Measurements from ENCODE around the gene NDUFS4.
"Not testable (repeated sequence)": the region's sequence is repeated elsewhere in the genome, so short reads cannot be mapped to it uniquely, and the experiment has no call there.

NDUFS4 gene

DNA sequence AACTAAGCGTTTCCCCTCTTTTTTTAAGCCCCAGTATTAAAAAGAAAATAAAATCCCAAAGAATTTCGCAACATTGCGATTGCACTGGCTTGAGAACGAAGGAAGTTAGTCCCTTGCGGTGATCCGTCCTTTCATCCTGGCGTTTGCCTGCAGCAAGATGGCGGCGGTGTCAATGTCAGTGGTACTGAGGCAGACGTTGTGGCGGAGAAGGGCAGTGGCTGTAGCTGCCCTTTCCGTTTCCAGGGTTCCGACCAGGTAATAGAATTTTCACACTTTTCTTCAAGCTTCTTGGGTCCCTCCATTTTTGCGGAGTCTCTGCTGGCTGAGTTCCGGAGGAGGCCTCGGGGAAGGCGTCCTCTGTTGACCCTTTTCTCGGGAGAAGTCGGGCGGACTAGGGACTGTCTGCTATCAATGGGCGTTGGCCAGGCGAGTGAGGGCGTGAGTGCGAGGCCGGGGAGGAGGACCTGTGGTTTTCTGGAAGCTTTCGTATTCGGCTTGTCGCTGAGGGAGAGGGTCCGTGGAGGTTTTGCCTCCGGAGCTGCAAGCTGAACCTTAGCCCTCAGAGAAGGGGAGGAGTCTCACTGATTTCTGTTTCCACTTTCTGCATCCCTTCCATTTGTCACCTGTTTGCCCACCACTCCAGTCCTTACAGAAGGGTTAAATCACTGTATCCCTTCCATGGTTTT lies at the start of gene NDUFS4:
NDUFS4 (plus strand) TSS at position 134 of the 686 bp plus-strand sequence; CDS start at position 158, 24 bp downstream.
- Histone ChIP-seq H3K4me3 (ENCODE audit: low read depth, low read length) (peak within 1 kb of the TSS; percentile 83), H3K79me2 (ENCODE audit: control insufficient read depth, insufficient read depth, low read length, unreplicated experiment) (peaks cover 47% of the 10 kb centered on the region), H3K4me1 (ENCODE audit: control insufficient read depth, insufficient read depth, low read length, unreplicated experiment) (no peaks in the 10 kb centered on the region), H3K27ac (ENCODE audit: low read depth, low read length) (peak within 1 kb of the TSS; percentile 40), H3K27me3 (ENCODE audit: insufficient read depth, low read length) (no peaks in the 10 kb centered on the region), H2AFZ (ENCODE audit: low read length, unreplicated experiment) (peak within 1 kb of the TSS; percentile 100), H3K36me3 (ENCODE audit: insufficient read depth, low read length) (no peaks in the 10 kb centered on the region)

DNA sequence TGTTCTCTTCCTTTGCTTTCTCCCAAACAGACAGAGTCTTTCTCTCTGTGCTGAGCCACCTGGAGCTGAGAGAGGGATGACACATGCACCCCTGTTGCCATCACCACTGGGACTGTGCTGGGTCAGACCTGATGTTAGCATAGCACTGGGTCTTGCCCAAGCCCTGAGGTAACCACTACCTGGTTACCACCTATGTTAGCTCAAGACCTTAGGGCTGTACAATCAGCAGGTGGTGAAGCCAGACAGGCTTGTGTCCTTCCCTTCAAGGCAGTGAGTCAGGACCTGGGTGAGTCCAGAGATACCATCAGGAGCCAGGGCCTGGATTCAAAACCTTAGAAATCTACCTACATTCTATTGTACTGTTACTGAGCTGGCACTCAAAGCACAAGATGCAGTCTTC lies 47.9 kb upstream of the NDUFS4 start:
- Histone ChIP-seq H3K36me3 (ENCODE audit: insufficient read depth, low read length) (no peaks in the 10 kb centered on the region), H3K4me3 (ENCODE audit: low read depth, low read length) (no peak overlapping the region), H2AFZ (ENCODE audit: low read length, unreplicated experiment) (no peak overlapping the region), H3K4me1 (ENCODE audit: control insufficient read depth, insufficient read depth, low read length, unreplicated experiment) (no peaks in the 10 kb centered on the region), H3K79me2 (ENCODE audit: control insufficient read depth, insufficient read depth, low read length, unreplicated experiment) (no peaks in the 10 kb centered on the region), H3K27ac (ENCODE audit: low read depth, low read length) (no peak overlapping the region), H3K27me3 (ENCODE audit: insufficient read depth, low read length) (no peaks in the 10 kb centered on the region)

DNA sequence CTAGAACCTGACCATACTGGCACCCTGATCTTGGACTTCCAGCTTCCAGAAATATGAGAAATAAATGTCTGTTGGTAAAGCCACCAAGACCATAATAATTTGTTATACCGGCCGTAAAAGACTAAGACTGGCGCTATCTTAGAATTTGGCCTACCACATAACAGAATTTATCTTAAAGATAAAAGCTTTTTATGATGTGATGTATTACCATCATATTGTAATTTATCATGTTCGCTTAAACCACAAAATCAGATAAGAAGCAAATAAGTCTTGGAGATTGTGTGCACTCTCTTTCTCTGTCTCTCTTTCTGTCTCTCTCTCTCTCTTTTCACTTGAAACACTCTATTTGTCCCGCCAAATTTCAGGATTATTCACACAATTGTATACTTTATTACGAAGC lies 44.5 kb upstream of the NDUFS4 start:
- H3K36me3 ChIP-seq (ENCODE audit: insufficient read depth, low read length), result no peaks in the 10 kb centered on the region
- no peak overlapping the region for H2AFZ ChIP-seq (ENCODE audit: low read length, unreplicated experiment)
- no peak overlapping the region for H3K27ac ChIP-seq (ENCODE audit: low read depth, low read length)
- no peaks in the 10 kb centered on the region for H3K79me2 ChIP-seq (ENCODE audit: control insufficient read depth, insufficient read depth, low read length, unreplicated experiment)
- no peaks in the 10 kb centered on the region for H3K4me1 ChIP-seq (ENCODE audit: control insufficient read depth, insufficient read depth, low read length, unreplicated experiment)
- no peaks in the 10 kb centered on the region; the same call in 1 of the 2 replicates for H3K27me3 ChIP-seq (ENCODE audit: insufficient read depth, low read length)
- H3K4me3 ChIP-seq (ENCODE audit: low read depth, low read length), result no peak overlapping the region

DNA sequence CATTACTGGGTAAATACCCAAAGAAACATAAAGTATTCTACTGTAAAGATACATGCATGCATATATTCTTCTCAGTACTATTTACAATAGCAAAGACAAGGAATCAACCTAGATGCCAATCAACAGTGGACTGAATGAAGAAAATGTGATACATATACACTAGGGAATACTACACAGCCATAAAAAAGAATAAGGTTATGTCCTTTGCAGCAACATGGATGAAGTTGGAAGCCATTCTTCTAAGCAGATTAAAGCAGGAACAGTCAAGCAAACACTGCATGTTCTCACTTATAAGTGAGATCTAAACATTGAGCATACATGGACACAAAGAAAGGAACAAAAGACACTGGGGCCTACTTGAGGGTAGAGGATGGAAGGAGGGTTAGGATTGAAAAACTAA lies 39.6 kb upstream of the NDUFS4 start:
- Histone ChIP-seq H3K27ac (ENCODE audit: low read depth, low read length) (no peak overlapping the region), H3K79me2 (ENCODE audit: control insufficient read depth, insufficient read depth, low read length, unreplicated experiment) (no peaks in the 10 kb centered on the region), H3K4me1 (ENCODE audit: control insufficient read depth, insufficient read depth, low read length, unreplicated experiment) (no peaks in the 10 kb centered on the region), H3K4me3 (ENCODE audit: low read depth, low read length) (no peak overlapping the region), H3K27me3 (ENCODE audit: insufficient read depth, low read length) (no peaks in the 10 kb centered on the region; the same call in 1 of the 2 replicates), H2AFZ (ENCODE audit: low read length, unreplicated experiment) (no peak overlapping the region), H3K36me3 (ENCODE audit: insufficient read depth, low read length) (no peaks in the 10 kb centered on the region)

DNA sequence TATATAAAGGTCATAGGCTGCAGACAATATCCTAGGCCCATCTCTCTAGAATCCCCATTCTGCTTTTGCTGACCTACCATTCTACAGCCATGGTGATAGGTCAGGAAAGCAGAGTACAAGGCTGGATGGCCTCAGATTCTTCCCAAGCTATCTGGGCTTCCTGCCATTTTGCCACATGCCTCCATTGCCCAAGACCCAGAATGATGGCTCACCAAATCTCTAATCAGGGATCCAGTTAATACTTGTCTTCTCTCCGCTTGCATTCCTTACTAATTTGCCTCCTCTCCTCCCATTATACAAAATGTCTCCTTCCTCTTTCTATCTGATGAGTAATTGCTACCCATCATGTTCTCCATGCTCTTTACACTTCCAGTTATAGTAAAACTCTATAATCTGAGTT lies 22.7 kb upstream of the NDUFS4 start:
- no peaks in the 10 kb centered on the region for H3K4me1 ChIP-seq (ENCODE audit: control insufficient read depth, insufficient read depth, low read length, unreplicated experiment)
- no peaks in the 10 kb centered on the region for H3K79me2 ChIP-seq (ENCODE audit: control insufficient read depth, insufficient read depth, low read length, unreplicated experiment)
- H3K27me3 ChIP-seq (ENCODE audit: insufficient read depth, low read length), result no peaks in the 10 kb centered on the region
- H3K36me3 ChIP-seq (ENCODE audit: insufficient read depth, low read length), result no peaks in the 10 kb centered on the region
- H3K27ac ChIP-seq (ENCODE audit: low read depth, low read length), result no peak overlapping the region
- no peak overlapping the region for H2AFZ ChIP-seq (ENCODE audit: low read length, unreplicated experiment)
- H3K4me3 ChIP-seq (ENCODE audit: low read depth, low read length), result no peak overlapping the region

DNA sequence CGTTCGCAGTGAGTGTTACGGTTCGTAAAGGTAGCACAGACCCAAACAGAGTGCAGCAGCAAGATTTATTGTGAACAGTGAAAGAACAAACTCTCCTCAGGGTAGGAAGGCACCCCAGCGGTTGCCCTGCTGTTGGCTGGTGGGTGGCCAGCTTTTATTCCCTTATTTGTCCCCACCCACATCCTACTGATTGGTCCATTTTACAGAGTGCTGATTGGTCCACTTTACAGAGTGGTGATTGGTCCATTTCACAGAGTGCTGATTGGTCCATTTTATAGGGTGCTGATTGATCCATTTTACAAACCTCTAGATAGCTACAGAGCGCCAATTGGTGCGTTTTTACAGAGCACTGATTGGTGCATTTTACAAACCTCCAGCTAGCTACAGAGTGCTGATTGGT lies 19.7 kb upstream of the NDUFS4 start:
- H3K79me2 ChIP-seq (ENCODE audit: control insufficient read depth, insufficient read depth, low read length, unreplicated experiment); H3K27ac ChIP-seq (ENCODE audit: low read depth, low read length); H3K36me3 ChIP-seq (ENCODE audit: insufficient read depth, low read length); H2AFZ ChIP-seq (ENCODE audit: low read length, unreplicated experiment); H3K4me3 ChIP-seq (ENCODE audit: low read depth, low read length); H3K27me3 ChIP-seq (ENCODE audit: insufficient read depth, low read length); H3K4me1 ChIP-seq (ENCODE audit: control insufficient read depth, insufficient read depth, low read length, unreplicated experiment): not testable (repeated sequence)

DNA sequence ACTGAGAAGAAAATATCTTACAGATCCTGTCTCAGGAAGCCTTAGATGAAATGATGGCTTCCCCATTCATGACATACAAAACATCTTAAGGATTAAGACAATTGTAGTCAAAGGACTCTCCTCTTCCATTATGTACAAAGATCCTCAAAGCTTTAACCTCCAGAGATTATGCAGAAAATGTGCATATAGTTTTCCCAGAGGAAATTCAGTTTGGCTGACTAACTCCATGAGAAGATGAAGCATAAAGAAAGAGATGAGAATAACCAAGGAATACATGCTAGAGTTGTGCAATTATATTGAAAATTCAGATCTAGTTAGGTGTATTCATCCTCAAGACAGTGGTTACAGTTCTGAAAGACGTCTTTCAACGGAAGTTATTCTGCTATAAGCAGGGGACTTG lies 18.6 kb upstream of the NDUFS4 start:
- Histone ChIP-seq H3K36me3 (ENCODE audit: insufficient read depth, low read length) (no peaks in the 10 kb centered on the region), H3K4me3 (ENCODE audit: low read depth, low read length) (no peak overlapping the region), H3K27me3 (ENCODE audit: insufficient read depth, low read length) (no peaks in the 10 kb centered on the region), H3K4me1 (ENCODE audit: control insufficient read depth, insufficient read depth, low read length, unreplicated experiment) (no peaks in the 10 kb centered on the region), H2AFZ (ENCODE audit: low read length, unreplicated experiment) (no peak overlapping the region), H3K79me2 (ENCODE audit: control insufficient read depth, insufficient read depth, low read length, unreplicated experiment) (no peaks in the 10 kb centered on the region), H3K27ac (ENCODE audit: low read depth, low read length) (no peak overlapping the region)

DNA sequence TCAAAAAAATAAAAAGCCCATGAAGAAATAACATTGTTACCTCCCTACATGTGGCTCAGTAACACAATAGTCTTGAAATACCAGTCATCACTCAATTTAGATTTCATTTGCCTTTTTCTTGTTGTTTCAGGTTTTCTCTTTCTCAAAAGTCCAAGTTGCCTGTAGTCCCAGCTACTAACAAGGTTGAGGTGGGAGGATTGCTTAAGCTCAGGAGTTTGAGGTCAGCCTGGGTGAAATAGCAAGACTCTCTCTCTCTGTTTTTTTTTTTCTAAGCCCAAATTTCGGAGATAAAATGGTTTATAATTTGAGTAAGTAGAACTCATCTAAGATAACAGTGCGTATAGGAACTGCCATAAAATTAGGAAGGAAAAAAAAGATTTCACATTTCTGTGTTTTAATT lies 17.5 kb upstream of the NDUFS4 start:
- Histone ChIP-seq H3K27ac (ENCODE audit: low read depth, low read length) (no peak overlapping the region), H3K27me3 (ENCODE audit: insufficient read depth, low read length) (no peaks in the 10 kb centered on the region), H3K79me2 (ENCODE audit: control insufficient read depth, insufficient read depth, low read length, unreplicated experiment) (no peaks in the 10 kb centered on the region), H3K36me3 (ENCODE audit: insufficient read depth, low read length) (no peaks in the 10 kb centered on the region), H3K4me3 (ENCODE audit: low read depth, low read length) (no peak overlapping the region), H2AFZ (ENCODE audit: low read length, unreplicated experiment) (no peak overlapping the region), H3K4me1 (ENCODE audit: control insufficient read depth, insufficient read depth, low read length, unreplicated experiment) (no peaks in the 10 kb centered on the region)

DNA sequence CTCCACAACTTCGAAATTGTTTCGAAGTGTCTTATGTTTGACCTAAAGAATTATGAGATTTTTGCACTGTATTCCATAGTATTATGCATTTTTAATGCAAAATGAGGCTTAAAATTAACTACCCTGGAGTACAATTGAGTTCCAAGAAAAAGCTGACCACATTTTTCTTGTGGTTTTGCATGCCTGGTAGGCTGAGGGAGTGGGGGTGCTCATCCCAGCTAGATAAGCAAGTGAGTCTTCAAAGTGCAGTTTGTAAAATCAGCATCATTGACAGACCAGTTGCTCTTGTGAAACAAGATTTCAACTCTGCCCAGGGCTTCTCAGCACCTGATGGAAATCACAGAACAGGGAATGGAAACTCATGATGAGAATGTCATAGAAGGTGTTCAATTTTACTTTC lies 17.0 kb upstream of the NDUFS4 start:
- Histone ChIP-seq H2AFZ (ENCODE audit: low read length, unreplicated experiment) (no peak overlapping the region), H3K4me3 (ENCODE audit: low read depth, low read length) (no peak overlapping the region), H3K27ac (ENCODE audit: low read depth, low read length) (no peak overlapping the region), H3K79me2 (ENCODE audit: control insufficient read depth, insufficient read depth, low read length, unreplicated experiment) (no peaks in the 10 kb centered on the region), H3K4me1 (ENCODE audit: control insufficient read depth, insufficient read depth, low read length, unreplicated experiment) (no peaks in the 10 kb centered on the region), H3K36me3 (ENCODE audit: insufficient read depth, low read length) (no peaks in the 10 kb centered on the region), H3K27me3 (ENCODE audit: insufficient read depth, low read length) (no peaks in the 10 kb centered on the region)

DNA sequence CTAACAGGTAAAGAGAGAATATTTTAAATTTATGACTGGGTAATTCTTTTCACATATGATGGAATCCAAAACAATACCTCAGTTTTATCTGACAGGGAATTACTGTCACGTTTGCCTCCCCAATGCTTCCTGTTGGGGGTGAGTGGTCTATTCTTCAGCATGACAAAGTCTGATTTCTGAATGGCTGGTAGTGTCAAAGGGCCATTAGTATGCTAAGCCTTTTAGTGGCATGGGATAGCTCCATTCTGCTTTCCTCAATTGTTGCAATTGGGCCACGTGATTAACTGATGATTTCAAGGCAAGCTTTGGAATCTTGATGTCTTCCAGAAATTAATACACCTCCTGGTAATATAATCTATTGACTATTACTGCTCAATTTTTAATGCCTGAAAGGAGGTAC lies 14.7 kb upstream of the NDUFS4 start:
- H3K36me3 ChIP-seq (ENCODE audit: insufficient read depth, low read length), result no peaks in the 10 kb centered on the region
- H3K27ac ChIP-seq (ENCODE audit: low read depth, low read length), result no peak overlapping the region
- no peak overlapping the region for H3K4me3 ChIP-seq (ENCODE audit: low read depth, low read length)
- H3K4me1 ChIP-seq (ENCODE audit: control insufficient read depth, insufficient read depth, low read length, unreplicated experiment), result no peaks in the 10 kb centered on the region
- H3K27me3 ChIP-seq (ENCODE audit: insufficient read depth, low read length), result no peaks in the 10 kb centered on the region
- no peaks in the 10 kb centered on the region for H3K79me2 ChIP-seq (ENCODE audit: control insufficient read depth, insufficient read depth, low read length, unreplicated experiment)
- H2AFZ ChIP-seq (ENCODE audit: low read length, unreplicated experiment), result no peak overlapping the region

DNA sequence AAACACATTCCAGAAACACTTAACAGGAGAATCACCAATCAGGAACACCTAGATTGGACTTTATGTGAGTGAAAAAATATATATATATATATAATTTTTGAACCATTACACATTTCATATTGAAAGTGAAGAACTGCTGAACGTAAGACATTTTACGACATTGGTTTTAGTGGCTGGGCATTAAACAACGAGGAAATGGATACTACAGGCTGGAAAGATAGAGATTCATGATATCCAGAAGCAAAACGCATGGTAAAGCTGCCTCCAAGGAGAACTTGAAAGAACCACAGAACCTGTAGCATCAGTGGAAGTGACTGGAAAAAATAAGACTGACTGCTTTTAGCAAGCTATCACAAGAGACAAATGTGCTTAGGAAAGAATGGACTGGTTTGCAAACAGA lies 13.2 kb upstream of the NDUFS4 start:
- Histone ChIP-seq H3K4me1 (ENCODE audit: control insufficient read depth, insufficient read depth, low read length, unreplicated experiment) (no peaks in the 10 kb centered on the region), H2AFZ (ENCODE audit: low read length, unreplicated experiment) (no peak overlapping the region), H3K27ac (ENCODE audit: low read depth, low read length) (no peak overlapping the region), H3K36me3 (ENCODE audit: insufficient read depth, low read length) (no peaks in the 10 kb centered on the region), H3K27me3 (ENCODE audit: insufficient read depth, low read length) (no peaks in the 10 kb centered on the region), H3K4me3 (ENCODE audit: low read depth, low read length) (no peak overlapping the region), H3K79me2 (ENCODE audit: control insufficient read depth, insufficient read depth, low read length, unreplicated experiment) (no peaks in the 10 kb centered on the region)
